Lower lobe of right lung (tissue), 2 donors: ENCODE data around the gene ITPR1. TPM values are rescaled to one million over a fixed set of nuclear protein-coding genes. Genes with fewer than 3 reads are reported as not detected.

Experiments used
- ATAC-seq, 2 donors: fragments of 200-7000 bp; cut with Tn5 transposase; one replicate each; pipeline ENCODE4 v1.9.1; 2020 to 2022; ENCODE audit warnings: mild to moderate bottlenecking in 2 of 2, moderate library complexity in 2 of 2
- DNase-seq: peaks from one replicate; pipeline ENCODE4 v3.0.0-alpha.2; 2020
- H3K27ac ChIP-seq: fragments of 200-600 bp; one replicate; pipeline ENCODE4 v1.8.0; 2022
- H3K27me3 ChIP-seq: fragments of 200-600 bp; one replicate; pipeline ENCODE4 v1.8.0; 2022; ENCODE audit warnings: low read depth
- H3K36me3 ChIP-seq: fragments of 200-600 bp; one replicate; pipeline ENCODE4 v1.8.0; 2022; ENCODE audit warnings: mild to moderate bottlenecking
- H3K4me1 ChIP-seq: fragments of 200-600 bp; one replicate; pipeline ENCODE4 v1.8.0; 2022
- H3K4me3 ChIP-seq: fragments of 200-600 bp; one replicate; pipeline ENCODE4 v1.8.0; 2022; ENCODE audit warnings: mild to moderate bottlenecking
- H3K9me3 ChIP-seq: fragments of 200-600 bp; one replicate; pipeline ENCODE4 v1.8.0; 2022
- intact Hi-C: fragments of 100-400 bp; cut with DNase I; formaldehyde crosslinking; loops from one replicate; pipeline ENCODE4 v1.11.0; 2022
- total RNA-seq: library from RNA; stranded (reverse); fragmentation: NEBNext Ultra II Directional; extraction: Animal tissue kit (Norgen Biotek cat#: 25700); gene quantifications from one replicate; pipeline ENCODE4 v1.2.1, GENCODE V29; 2021
- TF ChIP-seq, protein P1 (sequence below): fragments of 200-600 bp; IDR thresholded peaks from one replicate; pipeline ENCODE4 v1.8.0; 2022; ENCODE audit warnings: antibody characterized with exemption, mild to moderate bottlenecking
- donor health status: DM: no; HTN: yes; CAD: no; lungs with severe emphysema.

Gene ITPR1
- total RNA-seq, 1 donor from 2014 or later: 69.1 TPM

DNA sequence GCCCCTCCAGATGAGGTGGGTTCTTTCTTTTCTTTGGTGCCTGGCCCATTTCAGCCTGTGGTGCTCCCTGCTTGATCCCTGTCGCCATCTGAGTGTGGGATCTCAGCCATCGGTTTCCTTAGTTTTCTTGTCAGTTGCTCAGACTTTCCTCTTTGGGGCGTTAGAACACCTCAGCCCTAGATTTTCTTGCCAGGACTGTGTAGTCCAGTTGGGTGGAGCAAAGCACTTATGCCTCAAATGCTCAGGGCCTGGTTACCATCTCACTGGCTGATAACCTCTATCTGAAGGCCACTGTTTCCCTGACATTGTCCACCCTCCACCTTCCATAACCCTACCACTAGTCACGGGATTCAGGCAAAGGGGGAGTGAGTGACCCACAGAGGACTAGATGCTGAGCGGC is 277.4 kb downstream of the ITPR1 start:
- Histone ChIP-seq H3K27me3 (no peaks in the 10 kb centered on the region), H3K4me3 (no peak overlapping the region), H3K4me1 (peaks cover 32% of the 10 kb centered on the region), H3K9me3 (no peaks in the 10 kb centered on the region), H3K27ac (no peak overlapping the region), H3K36me3 (peaks cover 18% of the 10 kb centered on the region)
- no peak for DNase-seq
- TF ChIP-seq, protein P1, sequence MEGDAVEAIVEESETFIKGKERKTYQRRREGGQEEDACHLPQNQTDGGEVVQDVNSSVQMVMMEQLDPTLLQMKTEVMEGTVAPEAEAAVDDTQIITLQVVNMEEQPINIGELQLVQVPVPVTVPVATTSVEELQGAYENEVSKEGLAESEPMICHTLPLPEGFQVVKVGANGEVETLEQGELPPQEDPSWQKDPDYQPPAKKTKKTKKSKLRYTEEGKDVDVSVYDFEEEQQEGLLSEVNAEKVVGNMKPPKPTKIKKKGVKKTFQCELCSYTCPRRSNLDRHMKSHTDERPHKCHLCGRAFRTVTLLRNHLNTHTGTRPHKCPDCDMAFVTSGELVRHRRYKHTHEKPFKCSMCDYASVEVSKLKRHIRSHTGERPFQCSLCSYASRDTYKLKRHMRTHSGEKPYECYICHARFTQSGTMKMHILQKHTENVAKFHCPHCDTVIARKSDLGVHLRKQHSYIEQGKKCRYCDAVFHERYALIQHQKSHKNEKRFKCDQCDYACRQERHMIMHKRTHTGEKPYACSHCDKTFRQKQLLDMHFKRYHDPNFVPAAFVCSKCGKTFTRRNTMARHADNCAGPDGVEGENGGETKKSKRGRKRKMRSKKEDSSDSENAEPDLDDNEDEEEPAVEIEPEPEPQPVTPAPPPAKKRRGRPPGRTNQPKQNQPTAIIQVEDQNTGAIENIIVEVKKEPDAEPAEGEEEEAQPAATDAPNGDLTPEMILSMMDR: no peak
- no peak for ATAC-seq
- intact Hi-C loops: no loop called here

DNA sequence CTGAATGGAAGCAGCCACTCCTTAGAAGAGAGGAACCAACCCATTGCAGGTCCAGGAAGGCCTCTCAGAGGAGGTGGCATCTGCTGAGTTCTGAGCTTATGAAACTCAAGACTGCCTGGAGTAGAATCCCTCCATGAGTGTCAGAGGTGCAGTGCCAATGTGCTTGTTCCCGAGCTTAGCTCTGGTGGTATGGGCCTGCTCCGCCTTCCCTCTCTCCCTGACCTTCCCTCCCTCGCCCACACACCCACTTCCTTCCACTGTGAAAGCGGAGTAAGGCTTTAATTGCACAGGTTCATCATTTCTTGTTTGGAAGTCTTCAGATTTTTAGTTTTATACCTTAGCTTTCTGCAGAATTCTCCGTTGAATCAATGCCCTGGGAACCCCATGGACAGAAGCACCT is 278.1 kb downstream of the ITPR1 start:
- Histone ChIP-seq H3K36me3 (peaks cover 18% of the 10 kb centered on the region), H3K4me3 (no peak overlapping the region), H3K4me1 (peaks cover 32% of the 10 kb centered on the region), H3K9me3 (no peaks in the 10 kb centered on the region), H3K27ac (no peak overlapping the region), H3K27me3 (no peaks in the 10 kb centered on the region)
- no peak for ATAC-seq
- no peak for DNase-seq
- intact Hi-C loops: no loop called here
- TF ChIP-seq, protein P1: no peak

DNA sequence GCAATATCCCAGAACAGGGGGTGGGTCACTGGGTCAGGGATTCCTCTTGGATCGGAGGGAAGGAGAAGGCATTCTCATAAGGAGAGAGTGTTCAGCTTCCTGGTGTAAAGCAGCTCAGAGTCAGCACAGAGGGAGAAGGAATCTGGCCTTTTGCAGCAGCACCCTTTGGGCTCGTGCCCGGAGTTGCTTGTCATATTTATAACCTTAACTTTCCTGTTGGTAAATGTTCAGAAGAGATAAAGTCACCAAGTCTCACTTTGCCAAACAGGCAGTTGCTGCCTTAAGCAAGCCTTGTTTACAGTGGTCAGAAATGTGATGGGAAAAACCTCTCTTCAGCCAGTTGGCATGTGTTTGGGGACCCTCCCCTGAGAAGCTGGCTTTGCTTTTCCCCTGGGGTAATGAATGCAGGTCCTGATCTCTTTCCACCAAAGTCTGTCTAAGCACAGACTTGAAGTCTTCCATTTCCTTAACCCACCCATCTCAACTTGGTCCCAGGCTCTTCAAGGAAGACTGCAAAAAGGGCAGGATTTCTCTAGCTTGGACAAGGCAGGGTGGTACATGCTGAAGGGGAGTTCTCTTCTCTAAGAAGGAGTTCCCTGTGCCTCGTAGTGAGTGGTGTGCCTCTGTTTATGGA is 279.1 kb downstream of the ITPR1 start:
- Histone ChIP-seq H3K27me3 (no peaks in the 10 kb centered on the region), H3K36me3 (peaks cover 18% of the 10 kb centered on the region), H3K9me3 (no peaks in the 10 kb centered on the region), H3K27ac (peak overlapping the region; percentile 72), H3K4me3 (no peak overlapping the region), H3K4me1 (peaks cover 32% of the 10 kb centered on the region)
- DNase-seq (peak; percentile 61), ATAC-seq (peak; percentile 65 to 74)
- intact Hi-C loops: no loop called here
- TF ChIP-seq, protein P1: no peak

DNA sequence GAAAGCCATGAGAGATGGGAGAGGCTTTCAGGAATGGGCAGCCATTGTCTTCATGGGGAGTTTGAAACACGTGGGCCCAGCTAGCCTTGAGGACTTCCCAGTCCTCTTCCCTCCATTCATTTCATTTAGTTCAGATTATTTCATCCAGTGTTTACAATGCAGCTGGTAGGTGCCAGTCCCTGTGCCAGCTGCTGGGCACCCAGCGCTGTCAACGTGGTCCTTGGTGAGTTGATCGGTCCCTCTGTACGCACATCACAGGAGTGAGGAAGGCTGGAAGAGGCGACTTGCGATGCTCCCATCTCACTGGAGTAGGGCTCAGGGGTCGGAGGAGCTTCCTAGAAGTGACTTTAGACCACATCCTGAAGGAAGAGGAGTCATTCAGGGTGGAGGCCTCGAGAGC is 279.7 kb downstream of the ITPR1 start:
- Histone ChIP-seq H3K4me1 (peaks cover 32% of the 10 kb centered on the region), H3K27ac (peak overlapping the region; percentile 72), H3K4me3 (no peak overlapping the region), H3K9me3 (no peaks in the 10 kb centered on the region), H3K27me3 (no peaks in the 10 kb centered on the region), H3K36me3 (peaks cover 19% of the 10 kb centered on the region)
- TF ChIP-seq, protein P1: no peak
- no peak for ATAC-seq
- intact Hi-C loops: no loop called here
- DNase-seq: no peak

DNA sequence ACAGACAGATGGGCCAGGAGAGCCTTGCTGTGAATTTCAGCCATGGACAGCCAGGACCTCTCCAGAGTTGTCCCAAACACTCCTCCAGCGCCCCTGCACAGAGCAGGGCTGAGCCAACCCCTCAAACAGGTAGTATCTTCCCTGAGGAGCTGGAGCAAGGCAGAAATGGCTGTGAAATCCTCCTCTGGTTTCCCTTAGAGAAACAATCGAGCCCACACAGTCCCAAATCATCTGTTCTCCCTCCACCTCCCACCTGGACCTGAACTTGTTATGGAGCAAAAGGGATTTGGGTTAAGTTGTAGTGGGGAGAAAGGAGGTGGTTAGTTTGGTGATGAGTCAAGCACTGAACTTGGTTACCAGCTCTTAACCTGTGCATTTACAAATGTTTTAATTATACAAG is 280.4 kb downstream of the ITPR1 start:
- no peak for DNase-seq
- intact Hi-C loops: no loop called here
- ATAC-seq: no peak
- Histone ChIP-seq H3K9me3 (no peaks in the 10 kb centered on the region), H3K36me3 (peaks cover 19% of the 10 kb centered on the region), H3K27me3 (no peaks in the 10 kb centered on the region), H3K4me1 (peaks cover 32% of the 10 kb centered on the region), H3K27ac (no peak overlapping the region), H3K4me3 (no peak overlapping the region)
- TF ChIP-seq, protein P1: no peak
